Panc1 (cell line): ENCODE data around the gene NT5DC3. TPM values are rescaled to one million over a fixed set of nuclear protein-coding genes. Genes with fewer than 3 reads are reported as not detected.

Experiments used
- ATAC-seq: fragments of 200-7000 bp; cut with Tn5 transposase; 2 replicates; pipeline ENCODE4 v1.9.1; 2020; ENCODE audit warnings: mild to moderate bottlenecking, moderate library complexity
- BruUV-seq: library from RNA; stranded (reverse); fragments of 400-500 nt; replicated peaks from 2 replicates; lab custom pipeline; 2021; lab: Mats Ljungman, UMichigan
- CTCF ChIA-PET: fragments of 300-600 bp; sonication (Branson Sonifier 250); formaldehyde crosslinking; loops from one replicate; lab custom pipeline; 2022; ENCODE audit warnings: antibody characterized with exemption; lab: Charles Lee
- POLR2A ChIA-PET: fragments of 300-600 bp; sonication (Branson Sonifier 250); formaldehyde crosslinking; loops from one replicate; lab custom pipeline; 2022; ENCODE audit warnings: antibody characterized with exemption; lab: Charles Lee
- DNase-seq: peaks from one replicate; pipeline ENCODE4 v3.0.0-alpha.2; 2010; ENCODE audit warnings: low read depth, low spot score
- H3K27ac ChIP-seq: 2 replicates; pipeline ENCODE4 v1.5.1; 2011; ENCODE audit warnings: mild to moderate bottlenecking, low read length, inconsistent platforms
- H3K27me3 ChIP-seq: fragments of 200-500 bp; sonication (Bioruptor generic); 2 replicates; pipeline ENCODE4 v1.6.0; 2014; ENCODE audit warnings: low read length, inconsistent platforms; ENCODE audit not compliant: control insufficient read depth, insufficient read depth
- H3K36me3 ChIP-seq: fragments of 200-500 bp; sonication (Bioruptor generic); 2 replicates; pipeline ENCODE4 v1.5.1; 2014; ENCODE audit warnings: inconsistent platforms, mild to moderate bottlenecking, low read length, moderate library complexity; ENCODE audit not compliant: control insufficient read depth, insufficient read depth
- H3K4me1 ChIP-seq: 2 replicates; pipeline ENCODE4 v1.5.1; 2011; ENCODE audit warnings: inconsistent platforms, mild to moderate bottlenecking, low read length, moderate library complexity; ENCODE audit not compliant: control insufficient read depth, insufficient read depth
- H3K4me3 ChIP-seq, 2 experiments: 2 replicates each; pipeline ENCODE4 v1.5.1; 2011 to 2012; ENCODE audit warnings: low read depth in 2 of 2, low read length in 2 of 2, mild to moderate bottlenecking in 2 of 2, inconsistent platforms in 1 of 2, moderate library complexity in 1 of 2
- H3K9me3 ChIP-seq: fragments of 200-500 bp; sonication (Bioruptor generic); 2 replicates; pipeline ENCODE4 v1.5.1; 2014; ENCODE audit warnings: low read depth, mild to moderate bottlenecking, inconsistent platforms, low read length, moderate library complexity; ENCODE audit not compliant: control insufficient read depth, insufficient read depth
- POLR2AphosphoS5 ChIP-seq: IDR thresholded peaks from 2 replicates; pipeline ENCODE4 v1.6.1; 2012; ENCODE audit warnings: mild to moderate bottlenecking, low read depth, low read length, moderate library complexity
- SIN3A ChIP-seq: IDR thresholded peaks from 2 replicates; pipeline ENCODE4 v1.6.1; 2012; ENCODE audit warnings: low read depth, mild to moderate bottlenecking, low read length, moderate library complexity, borderline replicate concordance; ENCODE audit not compliant: insufficient read depth
- TCF7L2 ChIP-seq: IDR thresholded peaks from 2 replicates; pipeline ENCODE4 v1.6.1; 2011; ENCODE audit warnings: mild to moderate bottlenecking, low read depth, low read length, inconsistent platforms
- in situ Hi-C: cut with HindIII; loops from 2 replicates; pipeline ENCODE4 v1.10.0; 2016; ENCODE audit warnings: low sequenced_read_pairs, low pct_unique_long_range_greater_than_20kb
- intact Hi-C: fragments of 100-400 bp; cut with micrococcal nuclease; formaldehyde crosslinking; loops from one replicate; pipeline ENCODE4 v1.10.0; 2022; ENCODE audit not compliant: unreplicated experiment
- total RNA-seq: library from RNA; stranded (reverse); gene quantifications from one replicate; pipeline ENCODE4 v1.2.1, GENCODE V29; 2021; ENCODE audit not compliant: unreplicated experiment
- TF ChIP-seq, protein P1 (sequence below), 2 experiments: IDR thresholded peaks; 2 replicates each; pipeline ENCODE4 v1.6.1; 2011 to 2012; ENCODE audit warnings: low read depth in 2 of 2, control low read depth in 1 of 2, low read length in 1 of 2, mild to moderate bottlenecking in 1 of 2, moderate library complexity in 1 of 2; ENCODE audit not compliant: insufficient read depth in 1 of 2
- TF ChIP-seq, protein P2 (sequence below): fragments of 450-650 bp; IDR thresholded peaks from 2 replicates; pipeline ENCODE4 v1.5.1; 2017; ENCODE audit warnings: mild to moderate bottlenecking

Gene NT5DC3
- total RNA-seq, 1 experiment from 2014 or later = 24.9 TPM

DNA sequence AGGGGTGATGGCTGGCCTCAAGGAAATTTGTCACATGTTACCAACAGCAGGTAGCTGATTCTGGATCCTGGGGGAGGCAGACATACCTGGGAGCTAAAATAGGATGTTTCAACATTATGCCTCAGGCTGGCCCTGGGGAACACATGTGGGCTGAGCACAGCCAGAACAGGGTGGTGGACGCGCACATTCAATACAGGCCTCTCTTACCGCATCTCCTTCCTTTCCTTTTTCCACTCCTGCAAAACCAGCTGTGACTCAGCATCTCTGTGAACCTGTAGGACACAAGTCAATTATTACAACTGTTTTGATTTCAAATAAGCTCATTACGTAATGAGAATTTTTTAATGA is 61.0 kb downstream of the NT5DC3 start:
- ChIA-PET CTCF (no interaction called here), POLR2A (no interaction called here)
- no peaks in the 10 kb centered on the region for H3K4me1 ChIP-seq
- no peak for ATAC-seq
- peaks cover 13% of the 10 kb centered on the region for H3K36me3 ChIP-seq
- H3K9me3 ChIP-seq = no peaks in the 10 kb centered on the region
- H3K27me3 ChIP-seq = no peaks in the 10 kb centered on the region
- intact Hi-C loops = no loop called here
- no peak for DNase-seq
- H3K27ac ChIP-seq = no peak overlapping the region
- in situ Hi-C loops = no loop called here
- no peak for TF ChIP-seq SIN3A
- no TSS peak for BruUV-seq
- no peak overlapping the region for H3K4me3 ChIP-seq

DNA sequence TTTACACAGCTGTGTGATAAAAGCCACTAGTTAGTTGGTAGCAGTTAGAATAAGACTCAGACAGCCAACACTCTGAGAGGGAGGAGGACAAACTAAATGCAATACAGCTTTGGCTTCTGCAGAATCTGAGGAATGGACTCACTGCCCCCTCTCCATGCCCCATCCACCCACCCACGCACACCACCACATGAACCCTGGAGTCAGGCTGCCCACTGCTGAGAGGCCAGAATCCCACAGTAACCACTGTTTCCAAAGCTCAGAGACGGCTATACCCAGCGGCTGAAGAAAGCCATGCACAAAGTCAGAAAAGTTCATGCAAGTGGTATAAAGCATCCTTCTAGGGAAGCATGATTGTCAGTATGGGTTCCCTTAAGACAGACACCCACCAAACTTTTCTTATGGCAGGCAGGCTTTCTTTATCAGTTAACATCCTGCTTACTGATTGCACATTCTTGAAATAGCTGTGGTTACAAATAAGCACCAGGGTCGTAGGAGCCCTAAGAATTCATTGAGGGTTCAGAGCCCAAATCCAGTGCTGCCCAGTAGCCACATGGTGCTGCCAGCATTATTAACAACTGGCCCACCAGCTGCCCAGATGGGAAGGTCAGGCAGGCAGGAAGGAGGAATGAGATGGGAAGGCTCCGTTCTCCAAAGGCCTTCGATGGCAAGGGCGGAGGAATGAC is 61.5 kb downstream of the NT5DC3 start:
- H3K27me3 ChIP-seq = no peaks in the 10 kb centered on the region
- ATAC-seq = no peak
- H3K36me3 ChIP-seq = peaks cover 13% of the 10 kb centered on the region
- intact Hi-C loops (no loop called here), in situ Hi-C loops (no loop called here)
- ChIA-PET POLR2A (no interaction called here), CTCF (no interaction called here)
- no peak overlapping the region for H3K27ac ChIP-seq
- no peak overlapping the region for H3K4me3 ChIP-seq
- TF ChIP-seq, protein P1, sequence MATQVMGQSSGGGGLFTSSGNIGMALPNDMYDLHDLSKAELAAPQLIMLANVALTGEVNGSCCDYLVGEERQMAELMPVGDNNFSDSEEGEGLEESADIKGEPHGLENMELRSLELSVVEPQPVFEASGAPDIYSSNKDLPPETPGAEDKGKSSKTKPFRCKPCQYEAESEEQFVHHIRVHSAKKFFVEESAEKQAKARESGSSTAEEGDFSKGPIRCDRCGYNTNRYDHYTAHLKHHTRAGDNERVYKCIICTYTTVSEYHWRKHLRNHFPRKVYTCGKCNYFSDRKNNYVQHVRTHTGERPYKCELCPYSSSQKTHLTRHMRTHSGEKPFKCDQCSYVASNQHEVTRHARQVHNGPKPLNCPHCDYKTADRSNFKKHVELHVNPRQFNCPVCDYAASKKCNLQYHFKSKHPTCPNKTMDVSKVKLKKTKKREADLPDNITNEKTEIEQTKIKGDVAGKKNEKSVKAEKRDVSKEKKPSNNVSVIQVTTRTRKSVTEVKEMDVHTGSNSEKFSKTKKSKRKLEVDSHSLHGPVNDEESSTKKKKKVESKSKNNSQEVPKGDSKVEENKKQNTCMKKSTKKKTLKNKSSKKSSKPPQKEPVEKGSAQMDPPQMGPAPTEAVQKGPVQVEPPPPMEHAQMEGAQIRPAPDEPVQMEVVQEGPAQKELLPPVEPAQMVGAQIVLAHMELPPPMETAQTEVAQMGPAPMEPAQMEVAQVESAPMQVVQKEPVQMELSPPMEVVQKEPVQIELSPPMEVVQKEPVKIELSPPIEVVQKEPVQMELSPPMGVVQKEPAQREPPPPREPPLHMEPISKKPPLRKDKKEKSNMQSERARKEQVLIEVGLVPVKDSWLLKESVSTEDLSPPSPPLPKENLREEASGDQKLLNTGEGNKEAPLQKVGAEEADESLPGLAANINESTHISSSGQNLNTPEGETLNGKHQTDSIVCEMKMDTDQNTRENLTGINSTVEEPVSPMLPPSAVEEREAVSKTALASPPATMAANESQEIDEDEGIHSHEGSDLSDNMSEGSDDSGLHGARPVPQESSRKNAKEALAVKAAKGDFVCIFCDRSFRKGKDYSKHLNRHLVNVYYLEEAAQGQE (IDR thresholded peaks at IDR 0.05; ENCODE audit: insufficient read depth in 1 of 2, low read depth in 2 of 2, low read length in 1 of 2) = no peak
- TF ChIP-seq SIN3A (no peak), POLR2AphosphoS5 (no peak), TCF7L2 (no peak)
- TF ChIP-seq, protein P2, sequence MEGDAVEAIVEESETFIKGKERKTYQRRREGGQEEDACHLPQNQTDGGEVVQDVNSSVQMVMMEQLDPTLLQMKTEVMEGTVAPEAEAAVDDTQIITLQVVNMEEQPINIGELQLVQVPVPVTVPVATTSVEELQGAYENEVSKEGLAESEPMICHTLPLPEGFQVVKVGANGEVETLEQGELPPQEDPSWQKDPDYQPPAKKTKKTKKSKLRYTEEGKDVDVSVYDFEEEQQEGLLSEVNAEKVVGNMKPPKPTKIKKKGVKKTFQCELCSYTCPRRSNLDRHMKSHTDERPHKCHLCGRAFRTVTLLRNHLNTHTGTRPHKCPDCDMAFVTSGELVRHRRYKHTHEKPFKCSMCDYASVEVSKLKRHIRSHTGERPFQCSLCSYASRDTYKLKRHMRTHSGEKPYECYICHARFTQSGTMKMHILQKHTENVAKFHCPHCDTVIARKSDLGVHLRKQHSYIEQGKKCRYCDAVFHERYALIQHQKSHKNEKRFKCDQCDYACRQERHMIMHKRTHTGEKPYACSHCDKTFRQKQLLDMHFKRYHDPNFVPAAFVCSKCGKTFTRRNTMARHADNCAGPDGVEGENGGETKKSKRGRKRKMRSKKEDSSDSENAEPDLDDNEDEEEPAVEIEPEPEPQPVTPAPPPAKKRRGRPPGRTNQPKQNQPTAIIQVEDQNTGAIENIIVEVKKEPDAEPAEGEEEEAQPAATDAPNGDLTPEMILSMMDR = no peak
- H3K9me3 ChIP-seq = no peaks in the 10 kb centered on the region
- BruUV-seq = no TSS peak
- no peak for DNase-seq
- H3K4me1 ChIP-seq = no peaks in the 10 kb centered on the region

DNA sequence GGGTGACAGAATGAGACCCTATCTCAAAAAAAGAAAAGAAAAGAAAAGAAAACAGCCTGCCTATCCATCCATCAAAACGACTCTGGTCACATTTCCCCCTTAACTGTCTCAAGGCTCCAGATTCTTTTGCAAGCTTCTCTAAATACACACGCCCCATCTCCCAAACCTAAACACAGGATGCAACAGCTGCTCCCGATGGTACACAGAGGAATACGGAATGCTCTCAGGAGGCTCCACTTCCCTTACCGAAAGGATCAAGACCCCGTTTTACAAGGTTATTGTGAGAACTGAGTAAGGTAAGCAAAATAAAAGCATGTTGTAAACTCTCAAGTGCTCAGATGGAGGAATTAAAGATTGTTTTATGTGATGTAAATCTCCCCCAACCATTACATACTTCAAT is 62.3 kb downstream of the NT5DC3 start:
- intact Hi-C loops = no loop called here
- ChIA-PET CTCF (no interaction called here), POLR2A (no interaction called here)
- no peak for ATAC-seq
- Histone ChIP-seq H3K36me3 (peaks cover 13% of the 10 kb centered on the region), H3K4me1 (no peaks in the 10 kb centered on the region), H3K27me3 (no peaks in the 10 kb centered on the region), H3K27ac (no peak overlapping the region), H3K9me3 (no peaks in the 10 kb centered on the region), H3K4me3 (no peak overlapping the region)
- DNase-seq = no peak
- TF ChIP-seq TCF7L2 (no peak), POLR2AphosphoS5 (no peak)
- TF ChIP-seq, protein P1 (IDR thresholded peaks at IDR 0.05; ENCODE audit: insufficient read depth in 1 of 2, low read depth in 2 of 2, low read length in 1 of 2) = no peak
- no TSS peak for BruUV-seq
- in situ Hi-C loops = no loop called here
